K562 (cell line): Measurements from ENCODE around the gene GPR32. TPM values are rescaled to one million over a fixed set of nuclear protein-coding genes. Genes with fewer than 3 reads are reported as not detected.

ENCODE experiments used
- CEBPB ChIP-seq: fragments of 450-650 bp; IDR thresholded peaks from 2 replicates; pipeline ENCODE4 v1.6.1; 2016; ENCODE audit warnings: missing genetic modification characterization, missing compliant biosample characterization
- CHCHD3 ChIP-seq: fragments of 250-450 bp; sonication (Bioruptor Pico); IDR thresholded peaks from 2 replicates; pipeline ENCODE4 v2.1.2; 2022; ENCODE audit warnings: mild to moderate bottlenecking
- DDX20 ChIP-seq: fragments of 450-650 bp; IDR thresholded peaks from 2 replicates; pipeline ENCODE4 v1.6.1; 2016; ENCODE audit warnings: missing genetic modification characterization, low read depth, mild to moderate bottlenecking, missing compliant biosample characterization, moderate library complexity
- E2F4 ChIP-seq: sonication (generic); formaldehyde crosslinking; IDR thresholded peaks from 2 replicates; pipeline ENCODE4 v1.8.0; 2022; ENCODE audit warnings: mild to moderate bottlenecking, low read depth, missing genetic modification reagents
- ERF ChIP-seq: fragments of 450-650 bp; formaldehyde crosslinking; IDR thresholded peaks from 2 replicates; pipeline ENCODE4 v1.4.0; 2020; ENCODE audit warnings: mild to moderate bottlenecking, mixed read lengths
- FOXP1 ChIP-seq: sonication (generic); formaldehyde crosslinking; IDR thresholded peaks from 2 replicates; pipeline ENCODE4 v1.8.0; 2022; ENCODE audit warnings: mild to moderate bottlenecking, missing genetic modification reagents
- HLTF ChIP-seq: fragments of 450-650 bp; IDR thresholded peaks from 2 replicates; pipeline ENCODE4 v1.6.1; 2016
- JUN ChIP-seq, 2 experiments: sonication (generic) in 1 of 2; formaldehyde crosslinking in 1 of 2; IDR thresholded peaks; 2 replicates each; pipeline versions ENCODE4 v1.6.1 to v1.8.0; 2012 to 2022; ENCODE audit warnings: borderline replicate concordance in 2 of 2, mild to moderate bottlenecking in 2 of 2, improper control_type of control experiment in 1 of 2, low read depth in 1 of 2, low read length in 1 of 2, missing genetic modification reagents in 1 of 2
- KDM5B ChIP-seq: fragments of 200-600 bp; sonication (generic); IDR thresholded peaks from 2 replicates; pipeline ENCODE4 v1.6.1; 2012; ENCODE audit warnings: low read depth, mild to moderate bottlenecking, moderate library complexity, low read length, control low read depth, inconsistent platforms; ENCODE audit not compliant: insufficient replicate concordance
- KLF1 ChIP-seq: fragments of 450-650 bp; IDR thresholded peaks from 2 replicates; pipeline ENCODE4 v1.6.1; 2016; ENCODE audit warnings: missing genetic modification characterization, missing compliant biosample characterization
- NFXL1 ChIP-seq: fragments of 450-650 bp; formaldehyde crosslinking; IDR thresholded peaks from 2 replicates; pipeline ENCODE4 v1.4.0; 2021; ENCODE audit warnings: mild to moderate bottlenecking
- RBM39 ChIP-seq: fragments of 200-400 bp; formaldehyde crosslinking; optimal IDR thresholded peaks from 2 replicates; pipeline ENCODE3; 2018; ENCODE audit warnings: low read depth, low read length
- RFX5 ChIP-seq: IDR thresholded peaks from 2 replicates; pipeline ENCODE4 v1.6.1; 2011; ENCODE audit warnings: low read depth, mild to moderate bottlenecking, improper control_type of control experiment, low read length
- SP1 ChIP-seq: sonication (generic); formaldehyde crosslinking; IDR thresholded peaks from 2 replicates; pipeline ENCODE4 v1.8.1; 2022; ENCODE audit warnings: mild to moderate bottlenecking, missing genetic modification reagents
- SRSF9 ChIP-seq: fragments of 200-400 bp; formaldehyde crosslinking; IDR thresholded peaks from 2 replicates; pipeline ENCODE4 v1.6.1; 2017; ENCODE audit warnings: low read depth, low read length, borderline replicate concordance
- ZNF766 ChIP-seq: fragments of 200-800 bp; sonication (Bioruptor generic); conservative IDR thresholded peaks from 2 replicates; pipeline ENCODE4 v1.6.1; 2016; ENCODE audit warnings: missing genetic modification characterization, missing compliant biosample characterization
- ZNF785 ChIP-seq: fragments of 250-450 bp; sonication (Bioruptor Pico); IDR thresholded peaks from 2 replicates; pipeline ENCODE4 v1.4.0; 2020; ENCODE audit warnings: mild to moderate bottlenecking
- polyA plus RNA-seq, 8 experiments: library from polyadenylated mRNA; depleted of rRNA in 4 of 8; stranded (reverse) in 5 of 8; unstranded in 3 of 8; fragments of >200 nt; fragmentation: Nextera tagmentation in 2 of 8; fragmentation: Illumina TruSeq in 1 of 8; extraction: Ambion mirVana in 2 of 8; extraction: Trizol in 1 of 8; gene quantifications; 2 replicates each; pipeline versions ENCODE4 v1.2.1 to v1.2.3, GENCODE V29; 2011 to 2014; ENCODE audit warnings: inconsistent platforms in 1 of 8, missing spikeins in 1 of 8
- total RNA-seq, 7 experiments: library from RNA; depleted of rRNA in 6 of 7; stranded (reverse); fragments of >200 nt in 6 of 7; fragmentation: Illumina TruSeq in 2 of 7; extraction: Trizol in 2 of 7; gene quantifications; 2 replicates each; pipeline versions ENCODE4 v1.2.1 to v1.2.3, GENCODE V29; 2011 to 2021; ENCODE audit warnings: low replicate concordance in 1 of 7
- TF ChIP-seq, protein P1 (sequence below): fragments of 450-650 bp; IDR thresholded peaks from 2 replicates; pipeline ENCODE4 v1.6.1; 2016
- TF ChIP-seq, protein P2 (sequence below): fragments of 250-450 bp; sonication (Bioruptor Pico); IDR thresholded peaks from 2 replicates; pipeline ENCODE4 v1.5.0; 2020; ENCODE audit warnings: mild to moderate bottlenecking
- TF ChIP-seq, protein P3 (sequence below): sonication (generic); formaldehyde crosslinking; IDR thresholded peaks from 2 replicates; pipeline ENCODE4 v1.8.0; 2023; ENCODE audit warnings: mild to moderate bottlenecking, missing genetic modification reagents

The GPR32 gene
- total and polyA plus RNA-seq, 9 of the 15 experiments (the other 6 are each of a cell fraction or from before 2014, with no cell fraction given), result not detected

DNA sequence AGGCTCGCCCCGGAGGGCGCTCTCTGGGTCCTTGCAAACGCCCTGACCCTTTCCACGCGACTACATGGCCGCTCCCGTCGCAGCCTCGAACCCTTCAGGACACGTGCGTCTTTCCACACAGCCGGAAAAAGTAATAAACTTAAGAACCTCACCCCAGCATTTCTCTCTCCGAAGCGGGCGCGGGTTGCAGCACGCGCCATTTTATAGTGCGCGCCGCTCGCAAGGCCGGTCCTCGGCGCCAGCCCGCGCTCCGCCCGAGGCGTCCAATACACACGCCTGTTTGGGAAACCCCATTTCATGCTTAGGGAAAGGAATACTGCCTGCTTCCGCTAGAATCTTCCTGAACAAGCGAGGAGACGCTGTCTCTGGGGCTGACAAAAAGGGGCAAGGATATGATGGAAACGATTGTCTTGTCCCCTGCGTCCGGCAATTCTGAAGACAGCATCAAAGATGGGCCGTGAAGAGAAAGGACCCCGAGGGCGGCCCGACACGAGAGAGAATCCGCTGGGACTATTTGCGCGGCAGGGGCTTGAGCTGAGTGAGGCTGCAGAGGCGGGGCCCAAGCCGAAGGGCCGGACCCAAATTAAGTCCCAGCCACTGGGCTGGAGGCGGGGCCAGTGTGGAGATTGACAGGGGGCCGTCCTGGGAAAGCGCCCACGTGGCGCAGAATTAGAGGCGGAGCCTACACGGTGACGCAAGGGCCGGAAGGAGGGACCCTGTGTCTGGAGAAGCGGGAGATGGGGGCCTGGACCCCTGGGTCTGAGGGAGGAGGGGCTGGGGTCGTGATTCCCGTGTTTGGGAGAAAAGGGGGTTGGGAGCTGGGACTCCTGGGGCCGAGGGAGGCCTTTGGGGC, 34.4 kb downstream of the GPR32 start (continued):
- TF ChIP-seq, protein P1, sequence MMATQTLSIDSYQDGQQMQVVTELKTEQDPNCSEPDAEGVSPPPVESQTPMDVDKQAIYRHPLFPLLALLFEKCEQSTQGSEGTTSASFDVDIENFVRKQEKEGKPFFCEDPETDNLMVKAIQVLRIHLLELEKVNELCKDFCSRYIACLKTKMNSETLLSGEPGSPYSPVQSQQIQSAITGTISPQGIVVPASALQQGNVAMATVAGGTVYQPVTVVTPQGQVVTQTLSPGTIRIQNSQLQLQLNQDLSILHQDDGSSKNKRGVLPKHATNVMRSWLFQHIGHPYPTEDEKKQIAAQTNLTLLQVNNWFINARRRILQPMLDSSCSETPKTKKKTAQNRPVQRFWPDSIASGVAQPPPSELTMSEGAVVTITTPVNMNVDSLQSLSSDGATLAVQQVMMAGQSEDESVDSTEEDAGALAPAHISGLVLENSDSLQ, result peak; percentile 99
- TF ChIP-seq, protein P2, sequence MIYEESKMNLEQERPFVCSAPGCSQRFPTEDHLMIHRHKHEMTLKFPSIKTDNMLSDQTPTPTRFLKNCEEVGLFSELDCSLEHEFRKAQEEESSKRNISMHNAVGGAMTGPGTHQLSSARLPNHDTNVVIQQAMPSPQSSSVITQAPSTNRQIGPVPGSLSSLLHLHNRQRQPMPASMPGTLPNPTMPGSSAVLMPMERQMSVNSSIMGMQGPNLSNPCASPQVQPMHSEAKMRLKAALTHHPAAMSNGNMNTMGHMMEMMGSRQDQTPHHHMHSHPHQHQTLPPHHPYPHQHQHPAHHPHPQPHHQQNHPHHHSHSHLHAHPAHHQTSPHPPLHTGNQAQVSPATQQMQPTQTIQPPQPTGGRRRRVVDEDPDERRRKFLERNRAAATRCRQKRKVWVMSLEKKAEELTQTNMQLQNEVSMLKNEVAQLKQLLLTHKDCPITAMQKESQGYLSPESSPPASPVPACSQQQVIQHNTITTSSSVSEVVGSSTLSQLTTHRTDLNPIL (CRISPR knock-in tag), result peak; percentile 55; the same call in 1 of the 2 replicates
- TF ChIP-seq, protein P3, sequence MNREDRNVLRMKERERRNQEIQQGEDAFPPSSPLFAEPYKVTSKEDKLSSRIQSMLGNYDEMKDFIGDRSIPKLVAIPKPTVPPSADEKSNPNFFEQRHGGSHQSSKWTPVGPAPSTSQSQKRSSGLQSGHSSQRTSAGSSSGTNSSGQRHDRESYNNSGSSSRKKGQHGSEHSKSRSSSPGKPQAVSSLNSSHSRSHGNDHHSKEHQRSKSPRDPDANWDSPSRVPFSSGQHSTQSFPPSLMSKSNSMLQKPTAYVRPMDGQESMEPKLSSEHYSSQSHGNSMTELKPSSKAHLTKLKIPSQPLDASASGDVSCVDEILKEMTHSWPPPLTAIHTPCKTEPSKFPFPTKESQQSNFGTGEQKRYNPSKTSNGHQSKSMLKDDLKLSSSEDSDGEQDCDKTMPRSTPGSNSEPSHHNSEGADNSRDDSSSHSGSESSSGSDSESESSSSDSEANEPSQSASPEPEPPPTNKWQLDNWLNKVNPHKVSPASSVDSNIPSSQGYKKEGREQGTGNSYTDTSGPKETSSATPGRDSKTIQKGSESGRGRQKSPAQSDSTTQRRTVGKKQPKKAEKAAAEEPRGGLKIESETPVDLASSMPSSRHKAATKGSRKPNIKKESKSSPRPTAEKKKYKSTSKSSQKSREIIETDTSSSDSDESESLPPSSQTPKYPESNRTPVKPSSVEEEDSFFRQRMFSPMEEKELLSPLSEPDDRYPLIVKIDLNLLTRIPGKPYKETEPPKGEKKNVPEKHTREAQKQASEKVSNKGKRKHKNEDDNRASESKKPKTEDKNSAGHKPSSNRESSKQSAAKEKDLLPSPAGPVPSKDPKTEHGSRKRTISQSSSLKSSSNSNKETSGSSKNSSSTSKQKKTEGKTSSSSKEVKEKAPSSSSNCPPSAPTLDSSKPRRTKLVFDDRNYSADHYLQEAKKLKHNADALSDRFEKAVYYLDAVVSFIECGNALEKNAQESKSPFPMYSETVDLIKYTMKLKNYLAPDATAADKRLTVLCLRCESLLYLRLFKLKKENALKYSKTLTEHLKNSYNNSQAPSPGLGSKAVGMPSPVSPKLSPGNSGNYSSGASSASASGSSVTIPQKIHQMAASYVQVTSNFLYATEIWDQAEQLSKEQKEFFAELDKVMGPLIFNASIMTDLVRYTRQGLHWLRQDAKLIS (CRISPR knock-in tag), result peak; percentile 95
- no peak for TF ChIP-seq ZNF785 (CRISPR knock-in tag)
- 0 out of 2 replicates have a peak, but pooled peaks have one; percentile 57 for TF ChIP-seq E2F4 (CRISPR knock-in tag)
- TF ChIP-seq KDM5B, result peak; percentile 98
- 0 out of 2 replicates have a peak, but pooled peaks have one; percentile 58 for TF ChIP-seq ZNF766 (CRISPR knock-in tag)
- no peak for TF ChIP-seq DDX20 (tag)
- 0 out of 2 replicates have a peak, but pooled peaks have one; percentile 33 for TF ChIP-seq RFX5
- peak; percentile 91 for TF ChIP-seq CHCHD3 (CRISPR knock-in tag)
- TF ChIP-seq ERF, result peak; percentile 58; the same call in 1 of the 2 replicates
- no peak for TF ChIP-seq FOXP1 (CRISPR knock-in tag)
- peak; percentile 79 for TF ChIP-seq HLTF
- no peak for TF ChIP-seq KLF1 (tag)
- peak; percentile 92 for TF ChIP-seq CEBPB (tag)
- TF ChIP-seq JUN (IDR thresholded peaks at IDR 0.05; ENCODE audit: borderline replicate concordance, low read depth, low read length), result no peak; the same call in 1 of the 2 replicates
- TF ChIP-seq JUN (CRISPR knock-in tag; IDR thresholded peaks at IDR 0.05; ENCODE audit: borderline replicate concordance), result no peak
- peak; percentile 55 for TF ChIP-seq RBM39
- TF ChIP-seq SRSF9, result no peak
- no peak; the same call in 1 of the 2 replicates for TF ChIP-seq NFXL1 (CRISPR knock-in tag)
- peak; percentile 91 for TF ChIP-seq SP1 (CRISPR knock-in tag)
